ENCODE measurements around the gene SOBP. TPM values are rescaled to one million over a fixed set of nuclear protein-coding genes. Genes with fewer than 3 reads are reported as not detected.
"Not testable (repeated sequence)": the region's sequence is repeated elsewhere in the genome, so short reads cannot be mapped to it uniquely, and the experiment has no call there.

SOBP gene
- total and polyA plus RNA-seq, 2 experiments from 2014 or later = 1.5 to 3.0 TPM

GRCh38 chr6:107550241-107550840, 60.4 kb downstream of the SOBP start:
- H3K27me3 Mint-ChIP-seq (ENCODE audit: insufficient read depth, low read depth, poor library complexity) = no peaks in the 10 kb centered on the region
- Histone ChIP-seq H3K9me2 (ENCODE audit: insufficient read depth) (0 out of 2 replicates have a peak, but pooled peaks cover 3% of the 10 kb centered on the region), H3K4me3 (no peak overlapping the region), H3K36me3 (ENCODE audit: insufficient read depth) (no peaks in the 10 kb centered on the region; the same call in 1 of the 2 replicates), H2AFZ (no peak overlapping the region), H3K27ac (ENCODE audit: low read depth) (no peak overlapping the region), H4K20me1 (replicated peaks; ENCODE audit: insufficient read depth) (no peaks in the 10 kb centered on the region), H3K4me1 (ENCODE audit: insufficient read depth) (no peaks in the 10 kb centered on the region), H3F3A (replicated peaks; ENCODE audit: low read depth) (no peaks in the 10 kb centered on the region), H3K4me2 (no peak overlapping the region), H3K79me2 (replicated peaks; ENCODE audit: insufficient read depth) (no peaks in the 10 kb centered on the region), H3K27me3 (ENCODE audit: insufficient read depth) (no peaks in the 10 kb centered on the region)
- ATAC-seq (no peak), DNase-seq (ENCODE audit: low spot score) (no peak)
- no peak overlapping the region for H3K27ac Mint-ChIP-seq
- no peak overlapping the region for H3K4me3 Mint-ChIP-seq
- peaks cover 7% of the 10 kb centered on the region for H3K4me1 Mint-ChIP-seq
- H3K36me3 Mint-ChIP-seq (ENCODE audit: low read depth) = no peaks in the 10 kb centered on the region
- TF ChIP-seq NANOG (IDR thresholded peaks at IDR 0.05; ENCODE audit: borderline replicate concordance) = no peak
- no peak for TF ChIP-seq JUNB (IDR thresholded peaks at IDR 0.05; ENCODE audit: unreplicated experiment)
- no peaks in the 10 kb centered on the region for H3K9me3 Mint-ChIP-seq

GRCh38 chr6:107550906-107551305, 61.0 kb downstream of the SOBP start:
- Mint-ChIP-seq H3K4me1 (peaks cover 7% of the 10 kb centered on the region; the same call in 2 of the 3 replicates), H3K9me3 (no peaks in the 10 kb centered on the region), H3K36me3 (ENCODE audit: low read depth) (no peaks in the 10 kb centered on the region), H3K27me3 (ENCODE audit: insufficient read depth, low read depth, poor library complexity) (no peaks in the 10 kb centered on the region), H3K27ac (no peak overlapping the region), H3K4me3 (no peak overlapping the region)
- H3K36me3 ChIP-seq (ENCODE audit: insufficient read depth) = no peaks in the 10 kb centered on the region; the same call in 1 of the 2 replicates
- TF ChIP-seq ETS1 (IDR thresholded peaks at IDR 0.05) (no peak), JUNB (IDR thresholded peaks at IDR 0.05; ENCODE audit: unreplicated experiment) (no peak), EZH2phosphoT487 (IDR thresholded peaks at IDR 0.05; ENCODE audit: unreplicated experiment) (no peak), STAT1 (IDR thresholded peaks at IDR 0.05; ENCODE audit: unreplicated experiment) (no peak)
- no peaks in the 10 kb centered on the region for H3K27me3 ChIP-seq (ENCODE audit: insufficient read depth)
- no peak overlapping the region for H3K4me2 ChIP-seq
- no peaks in the 10 kb centered on the region for H3K79me2 ChIP-seq (replicated peaks; ENCODE audit: insufficient read depth)
- H3K4me3 ChIP-seq = no peak overlapping the region
- ATAC-seq = no peak
- no peaks in the 10 kb centered on the region for H4K20me1 ChIP-seq (replicated peaks; ENCODE audit: insufficient read depth)
- no peak overlapping the region for H2AFZ ChIP-seq
- no peak overlapping the region for H3K27ac ChIP-seq (ENCODE audit: low read depth)
- H3K9me2 ChIP-seq (ENCODE audit: insufficient read depth) = 0 out of 2 replicates have a peak, but pooled peaks cover 3% of the 10 kb centered on the region
- DNase-seq (ENCODE audit: low spot score) = no peak
- H3F3A ChIP-seq (replicated peaks; ENCODE audit: low read depth) = no peaks in the 10 kb centered on the region
- no peaks in the 10 kb centered on the region for H3K4me1 ChIP-seq (ENCODE audit: insufficient read depth)

DNA sequence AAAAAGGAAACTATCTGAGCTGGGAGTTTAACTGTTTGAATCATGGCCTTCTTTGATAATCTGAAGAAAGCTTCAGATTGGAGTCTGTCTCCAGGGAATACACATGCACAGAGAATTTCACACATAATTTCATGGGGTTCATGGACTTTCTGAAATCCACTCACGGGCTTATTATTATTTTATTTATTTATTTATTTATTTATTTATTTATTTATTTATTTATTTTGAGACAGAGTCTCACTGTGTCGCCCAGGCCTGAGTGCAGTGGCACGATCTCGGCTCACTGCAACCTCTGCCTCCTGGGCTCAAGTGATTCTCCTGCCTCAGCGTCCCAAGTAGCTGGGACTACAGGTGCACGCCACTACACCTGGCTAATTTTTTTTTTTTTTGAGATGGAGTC, 63.2 kb downstream of the SOBP start:
- not testable (repeated sequence) for H3K4me3 ChIP-seq; H3K4me2 ChIP-seq; H3K27ac ChIP-seq (ENCODE audit: low read depth); DNase-seq (ENCODE audit: low spot score); H3K9me2 ChIP-seq (ENCODE audit: insufficient read depth); H3K27me3 Mint-ChIP-seq (ENCODE audit: insufficient read depth, low read depth, poor library complexity); H4K20me1 ChIP-seq (replicated peaks; ENCODE audit: insufficient read depth); H3K27me3 ChIP-seq (ENCODE audit: insufficient read depth); H3K79me2 ChIP-seq (replicated peaks; ENCODE audit: insufficient read depth); H3K4me3 Mint-ChIP-seq; H3K4me1 ChIP-seq (ENCODE audit: insufficient read depth); H3F3A ChIP-seq (replicated peaks; ENCODE audit: low read depth); H3K36me3 ChIP-seq (ENCODE audit: insufficient read depth); H2AFZ ChIP-seq; H3K9me3 Mint-ChIP-seq; H3K27ac Mint-ChIP-seq; ATAC-seq; H3K36me3 Mint-ChIP-seq (ENCODE audit: low read depth)
- peaks cover 11% of the 10 kb centered on the region for H3K4me1 Mint-ChIP-seq
